Tibial nerve (tissue), 4 donors: ENCODE data around the gene RSRC1.

Experiments
- EP300 ChIP-seq, 2 donors: sonication (generic); formaldehyde crosslinking; IDR thresholded peaks; one replicate each; pipeline ENCODE4 v1.6.1; 2017; ENCODE audit warnings: antibody characterized with exemption in 2 of 2, mild to moderate bottlenecking in 1 of 2
- POLR2A ChIP-seq, 2 donors: fragments of 450-650 bp; IDR thresholded peaks; one replicate each; pipeline ENCODE4 v1.6.1; 2017; ENCODE audit warnings: antibody characterized with exemption in 2 of 2, mild to moderate bottlenecking in 2 of 2, moderate library complexity in 2 of 2
- TF ChIP-seq, protein P1 (sequence below), 5 experiments: fragments of 200-600 bp in 3 of 5; fragments of 450-650 bp in 2 of 5; sonication (generic) in 3 of 5; IDR thresholded peaks; one replicate each; pipeline ENCODE4 v1.5.1; 2016 to 2019; ENCODE audit warnings: antibody characterized with exemption in 5 of 5, mild to moderate bottlenecking in 3 of 5, moderate library complexity in 2 of 5

DNA sequence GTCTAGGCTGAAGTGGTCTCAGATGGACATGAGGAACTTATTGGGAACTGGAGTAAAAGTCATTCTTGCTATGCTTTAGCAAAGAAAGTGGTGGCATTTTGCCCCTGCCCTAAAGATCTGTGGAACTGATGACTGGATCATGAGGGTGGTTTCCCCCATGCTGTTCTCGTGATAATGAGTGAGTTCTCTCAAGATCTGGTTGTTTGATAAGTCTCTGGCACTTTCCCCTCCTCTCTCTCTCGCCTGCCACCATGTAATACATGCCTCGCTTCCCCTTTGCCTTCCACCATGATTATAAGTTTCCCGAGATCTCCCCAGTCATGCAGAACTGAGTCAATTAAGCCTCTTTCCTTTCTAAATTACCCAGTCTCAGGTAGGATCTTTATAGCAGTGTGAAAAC, 449.6 kb downstream of the RSRC1 start:
- TF ChIP-seq, protein P1, sequence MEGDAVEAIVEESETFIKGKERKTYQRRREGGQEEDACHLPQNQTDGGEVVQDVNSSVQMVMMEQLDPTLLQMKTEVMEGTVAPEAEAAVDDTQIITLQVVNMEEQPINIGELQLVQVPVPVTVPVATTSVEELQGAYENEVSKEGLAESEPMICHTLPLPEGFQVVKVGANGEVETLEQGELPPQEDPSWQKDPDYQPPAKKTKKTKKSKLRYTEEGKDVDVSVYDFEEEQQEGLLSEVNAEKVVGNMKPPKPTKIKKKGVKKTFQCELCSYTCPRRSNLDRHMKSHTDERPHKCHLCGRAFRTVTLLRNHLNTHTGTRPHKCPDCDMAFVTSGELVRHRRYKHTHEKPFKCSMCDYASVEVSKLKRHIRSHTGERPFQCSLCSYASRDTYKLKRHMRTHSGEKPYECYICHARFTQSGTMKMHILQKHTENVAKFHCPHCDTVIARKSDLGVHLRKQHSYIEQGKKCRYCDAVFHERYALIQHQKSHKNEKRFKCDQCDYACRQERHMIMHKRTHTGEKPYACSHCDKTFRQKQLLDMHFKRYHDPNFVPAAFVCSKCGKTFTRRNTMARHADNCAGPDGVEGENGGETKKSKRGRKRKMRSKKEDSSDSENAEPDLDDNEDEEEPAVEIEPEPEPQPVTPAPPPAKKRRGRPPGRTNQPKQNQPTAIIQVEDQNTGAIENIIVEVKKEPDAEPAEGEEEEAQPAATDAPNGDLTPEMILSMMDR (IDR thresholded peaks at IDR 0.05): no peak
- TF ChIP-seq POLR2A (IDR thresholded peaks at IDR 0.05): no peak
- no peak for TF ChIP-seq EP300 (IDR thresholded peaks at IDR 0.05)
